Vagina (tissue), 2 donors: ENCODE results near the gene S100A12.

Source experiments
- CTCF ChIP-seq, 3 experiments: fragments of 450-650 bp in 2 of 3; fragments of 200-600 bp in 1 of 3; sonication (generic) in 1 of 3; IDR thresholded peaks; one replicate each; pipeline ENCODE4 v1.5.1; 2017 to 2019; ENCODE audit warnings: antibody characterized with exemption in 3 of 3, mild to moderate bottlenecking in 2 of 3, moderate library complexity in 2 of 3
- POLR2AphosphoS5 ChIP-seq, 2 donors: sonication (generic); formaldehyde crosslinking; IDR thresholded peaks; one replicate each; pipeline ENCODE4 v1.9.0; 2017; ENCODE audit warnings: antibody characterized with exemption in 2 of 2, mild to moderate bottlenecking in 2 of 2, low read depth in 1 of 2; ENCODE audit not compliant: insufficient read depth in 1 of 2

- TF ChIP-seq CTCF (IDR thresholded peaks at IDR 0.05) (no peak), POLR2AphosphoS5 (IDR thresholded peaks at IDR 0.05; ENCODE audit: insufficient read depth in 1 of 2, low read depth in 1 of 2) (no peak)
These were observed 33.2 kb downstream of the S100A12 start for GRCh38 chr1:153342178-153342577.
